ENCODE results near the gene NARF. TPM values are rescaled to one million over a fixed set of nuclear protein-coding genes. Genes with fewer than 3 reads are reported as not detected.
"Not testable (repeated sequence)": the region's sequence is repeated elsewhere in the genome, so short reads cannot be mapped to it uniquely, and the experiment has no call there.

NARF gene
- polyA plus RNA-seq, 12 donors: 35.0 to 81.2 (median 66.0) TPM; not detected in 1

- no peak for DNase-seq
Observed at GRCh38 chr17:82444941-82445521, 13.5 kb upstream of the NARF start.

DNA sequence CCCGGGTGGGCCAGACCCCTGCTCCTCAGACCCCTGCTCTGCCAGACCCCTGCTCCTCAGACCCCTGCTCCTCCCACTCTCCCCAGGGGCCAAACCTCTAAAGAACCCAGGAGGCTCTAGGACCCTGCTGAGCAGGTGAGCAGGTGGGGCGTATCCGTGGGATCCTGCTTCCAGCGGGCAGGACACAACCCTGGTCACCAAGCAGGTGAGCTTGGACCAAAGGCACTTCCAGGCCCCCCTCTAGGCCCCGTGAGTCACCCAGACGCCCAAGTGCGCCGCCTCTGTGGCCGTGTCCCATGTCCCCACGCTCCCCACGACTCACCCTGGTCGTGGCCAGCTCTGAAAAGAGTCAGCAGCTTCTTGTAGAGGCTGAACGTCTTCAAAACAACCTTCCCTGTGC, 13.0 kb upstream of the NARF start:
- no peak for DNase-seq

- DNase-seq: no peak
Observed at GRCh38 chr17:82446124-82446523, 12.4 kb upstream of the NARF start.

GRCh38 chr17:82446649-82447048, 11.9 kb upstream of the NARF start:
- no peak for DNase-seq

DNA sequence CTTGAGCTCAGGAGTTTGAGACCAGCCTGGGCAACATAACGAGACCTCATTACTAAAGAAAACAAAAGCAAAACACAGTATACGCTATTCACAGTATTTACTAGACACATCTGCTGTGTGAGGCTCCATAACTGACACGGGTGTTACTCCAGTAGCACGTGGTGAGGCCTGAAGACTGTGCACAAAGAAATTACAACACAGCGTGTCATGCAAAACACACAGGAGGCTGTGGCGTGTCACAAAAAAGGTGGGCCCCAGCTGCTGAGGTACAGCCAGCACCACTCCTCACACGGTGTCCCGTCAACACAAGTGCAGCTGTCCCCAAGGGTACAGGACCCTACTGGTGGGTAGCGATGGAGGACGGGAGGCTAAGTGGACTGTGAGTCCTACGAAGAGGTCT, 10.7 kb upstream of the NARF start:
- no peak for DNase-seq

GRCh38 chr17:82449131-82449882, 9.2 kb upstream of the NARF start:
- DNase-seq: no peak

DNA sequence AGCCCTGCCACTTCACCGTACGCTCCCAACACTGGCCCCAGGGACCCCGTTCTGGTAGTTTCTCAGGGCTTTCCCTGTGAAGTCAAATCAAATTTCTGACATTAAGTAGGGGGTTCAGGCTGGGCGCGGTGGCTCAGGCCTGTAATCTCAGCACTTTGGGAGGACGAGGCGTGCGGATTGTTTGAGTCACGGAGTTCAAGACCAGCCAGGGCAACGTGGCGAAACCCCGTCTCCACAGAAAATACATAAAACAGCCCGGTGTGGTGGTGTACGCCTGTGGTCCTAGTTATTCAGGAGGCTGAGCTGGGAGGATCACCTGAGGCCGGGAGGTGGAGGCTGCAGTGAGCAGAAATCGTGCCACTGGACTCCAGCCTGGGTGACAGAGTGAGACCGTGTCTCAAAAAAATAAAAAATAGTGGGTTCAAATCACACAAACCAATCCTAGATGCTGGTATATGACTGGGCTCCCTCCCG, 8.6 kb upstream of the NARF start:
- DNase-seq: no peak

GRCh38 chr17:82450357-82451106, 8.0 kb upstream of the NARF start, which contains the start of gene CYBC1:
Gene CYBC1, minus strand, starts transcription at chr17:82450752. Its CDS starts 1,498 bp downstream, at chr17:82449254.
- DNase-seq: peak; percentile 93

DNA sequence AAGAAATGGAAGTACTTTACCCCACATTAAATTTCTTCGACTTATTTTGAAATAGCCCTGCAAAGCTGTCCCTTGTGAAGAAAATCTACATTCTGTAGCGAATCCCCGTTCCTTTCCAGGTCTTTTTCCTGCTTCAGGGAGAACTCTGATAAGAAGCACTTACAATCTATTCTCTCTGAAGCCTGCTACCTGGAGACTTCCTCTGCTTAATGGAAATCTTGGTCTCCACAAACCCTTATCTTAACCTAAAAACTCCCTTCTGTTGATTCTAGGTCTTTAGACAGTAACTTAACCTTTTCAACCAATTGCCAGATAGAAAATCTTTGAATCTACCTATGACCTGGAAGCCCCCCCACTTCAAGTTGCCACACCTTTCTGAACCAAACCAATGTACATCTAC, 6.4 kb upstream of the NARF start:
- no peak for DNase-seq

GRCh38 chr17:82453151-82453550, 5.4 kb upstream of the NARF start:
- DNase-seq: not testable (repeated sequence)

- not testable (repeated sequence) for DNase-seq
Observed at GRCh38 chr17:82453706-82454105, 4.8 kb upstream of the NARF start.

GRCh38 chr17:82457073-82457928, 1.2 kb upstream of the NARF start:
- no peak for DNase-seq

DNA sequence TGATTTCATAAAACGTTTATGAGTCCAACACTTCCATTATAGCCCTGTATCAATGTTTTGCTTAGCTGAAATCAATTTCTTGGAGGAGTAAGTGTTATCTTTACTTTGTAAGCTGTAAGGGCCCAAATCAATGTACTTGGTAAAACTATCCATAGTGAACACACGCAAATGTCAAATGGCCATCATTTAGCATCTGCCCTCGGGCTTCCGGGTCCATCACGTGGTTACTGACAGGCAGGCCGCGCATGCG, 687 bp upstream of the NARF start:
- no peak for DNase-seq

DNA sequence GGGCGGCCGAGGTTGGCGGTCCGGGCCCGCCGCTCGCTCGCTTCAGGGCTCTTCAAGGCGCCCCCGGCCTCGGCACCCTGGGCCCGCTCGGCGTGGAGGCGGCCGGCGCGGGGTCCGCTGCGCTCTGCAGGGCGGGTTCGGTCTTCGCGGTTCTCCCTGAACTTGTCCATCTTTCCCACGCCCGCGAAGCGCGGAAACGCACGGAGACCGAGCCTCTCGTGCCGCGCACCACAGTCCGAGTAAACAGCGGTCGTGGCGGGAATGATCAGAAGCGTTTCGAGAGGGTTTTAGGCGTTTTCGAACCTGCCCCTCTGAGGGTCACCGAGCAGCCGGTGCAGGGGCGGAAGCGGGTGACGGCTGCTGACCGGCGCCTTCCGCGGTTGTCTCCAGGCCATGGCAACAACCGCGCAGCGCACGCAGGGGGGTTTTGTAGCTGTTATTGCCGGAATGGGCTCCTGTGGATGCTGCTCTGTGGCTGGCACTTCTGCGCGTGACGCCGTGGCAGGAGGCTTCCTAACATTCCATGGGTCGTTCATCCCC, 414 bp downstream of the NARF start:
- no peak for DNase-seq

- DNase-seq: not testable (repeated sequence)
Observed at GRCh38 chr17:82459936-82460335, 1.4 kb downstream of the NARF start.

- no peak for DNase-seq
Observed at GRCh38 chr17:82461827-82462524, 3.4 kb downstream of the NARF start.

DNA sequence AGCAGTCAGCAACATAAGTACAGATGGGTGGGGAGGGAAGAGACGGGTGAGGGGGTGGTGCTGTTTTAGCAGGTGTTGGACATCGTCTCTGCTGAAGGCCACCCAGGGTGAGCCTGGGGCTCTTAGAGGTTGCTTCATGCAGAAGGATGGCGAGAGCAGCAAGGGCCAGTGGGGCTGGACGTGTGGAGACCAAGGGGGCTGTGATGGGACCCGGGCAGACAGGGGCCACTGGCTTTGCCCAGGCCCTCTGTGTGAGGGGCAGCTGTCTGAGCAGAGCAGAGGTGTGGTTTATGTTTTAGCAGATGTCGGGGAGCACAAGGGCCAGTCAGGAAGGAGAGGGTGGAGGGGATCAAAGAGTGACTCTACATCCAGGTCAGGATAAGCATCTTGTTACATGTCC, 4.8 kb downstream of the NARF start:
- DNase-seq: no peak

DNA sequence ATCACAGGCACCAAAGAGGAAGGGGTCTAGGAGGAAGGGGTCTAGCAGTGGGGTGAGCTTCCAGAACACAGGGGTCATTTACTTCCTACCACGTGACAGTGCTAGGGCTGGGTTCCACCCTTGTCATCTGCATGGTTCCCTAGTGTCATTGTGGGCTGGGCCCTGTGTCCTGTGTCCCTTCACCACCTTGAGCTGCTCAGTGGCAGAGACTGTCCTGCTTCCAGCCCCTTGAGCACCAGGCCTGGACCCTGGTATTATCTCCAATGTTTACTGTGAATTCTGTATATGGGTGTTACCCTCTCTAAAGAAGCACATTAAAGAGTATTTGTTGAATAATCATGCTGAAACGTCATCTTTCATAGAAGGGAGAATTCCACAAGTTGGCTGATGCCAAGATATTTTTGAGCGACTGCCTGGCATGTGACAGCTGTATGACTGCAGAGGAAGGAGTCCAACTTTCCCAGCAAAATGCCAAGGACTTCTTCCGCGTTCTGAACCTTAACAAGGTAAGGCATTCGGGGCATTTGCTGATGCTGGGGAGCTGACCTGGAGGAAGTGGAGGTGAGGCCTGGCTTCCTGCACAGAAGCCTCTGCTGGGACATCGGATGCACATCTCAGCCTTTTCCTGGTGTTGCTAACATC, 5.5 kb downstream of the NARF start:
- no peak for DNase-seq

GRCh38 chr17:82464567-82464929, 6.0 kb downstream of the NARF start:
- no peak for DNase-seq

DNA sequence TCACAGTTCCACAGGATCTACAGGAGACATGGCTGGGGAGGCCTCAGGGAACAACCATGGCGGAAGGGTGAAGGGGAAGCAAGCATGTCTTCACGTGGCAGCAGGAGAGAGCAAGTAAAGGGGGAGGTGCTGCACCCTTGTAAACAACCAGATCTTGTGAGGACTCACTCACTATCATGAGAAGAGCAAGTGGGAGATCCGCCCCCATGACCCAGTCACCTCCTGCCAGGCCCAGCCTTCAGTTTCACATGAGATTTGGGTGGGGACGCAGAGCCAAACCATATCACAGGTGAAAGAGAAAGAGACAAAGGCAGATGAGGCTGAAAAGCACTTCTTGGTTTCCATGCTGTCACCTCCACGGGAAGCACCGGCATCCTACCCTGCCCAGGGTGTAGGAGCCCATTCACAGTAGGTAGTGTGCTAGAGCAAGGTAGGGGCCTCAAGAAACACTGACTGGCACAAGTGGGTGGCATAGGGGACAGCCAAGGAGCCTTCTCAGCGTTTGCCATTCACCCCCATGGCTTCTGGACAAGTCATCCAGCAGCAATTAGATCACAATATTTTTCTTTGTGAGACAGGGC, 6.6 kb downstream of the NARF start:
- no peak for DNase-seq
